Activated CD4-positive, alpha-beta T cell treated with anti-CD3 and anti-CD28 coated beads, Interleukin-2, amount 10 ng/mL, durations not matched to agents 7 days and 5 days (primary cell): ENCODE data around the gene SYVN1. TPM values are rescaled to one million over a fixed set of nuclear protein-coding genes. Genes with fewer than 3 reads are reported as not detected.
"Not testable (repeated sequence)": the region's sequence is repeated elsewhere in the genome, so short reads cannot be mapped to it uniquely, and the experiment has no call there.

Experiments used
- CTCF ChIA-PET: fragments of 350-600 bp; sonication (Branson Sonifier 250); formaldehyde crosslinking; loops from one replicate; lab custom pipeline; 2021; ENCODE audit warnings: antibody characterized with exemption; lab: Charles Lee
- POLR2A ChIA-PET: fragments of 350-600 bp; sonication (Branson Sonifier 250); formaldehyde crosslinking; loops from one replicate; lab custom pipeline; 2021; ENCODE audit warnings: antibody characterized with exemption; lab: Charles Lee
- DNase-seq: peaks from one replicate; pipeline ENCODE4 v3.0.0-alpha.2; 2020
- H3K27ac Mint-ChIP-seq: one replicate; pipeline ENCODE4 v1.8.0; 2021; ENCODE audit warnings: mild to moderate bottlenecking, moderate library complexity, mixed read lengths
- H3K27me3 Mint-ChIP-seq: one replicate; pipeline ENCODE4 v1.8.0; 2021; ENCODE audit warnings: mixed read lengths
- H3K36me3 Mint-ChIP-seq: one replicate; pipeline ENCODE4 v1.8.0; 2021; ENCODE audit warnings: low read depth, mixed read lengths
- H3K4me1 Mint-ChIP-seq: one replicate; pipeline ENCODE4 v1.8.0; 2021; ENCODE audit warnings: mixed read lengths
- H3K4me3 Mint-ChIP-seq: one replicate; pipeline ENCODE4 v1.8.0; 2021; ENCODE audit warnings: mild to moderate bottlenecking, moderate library complexity, mixed read lengths
- H3K9me3 Mint-ChIP-seq: one replicate; pipeline ENCODE4 v1.8.0; 2021; ENCODE audit warnings: mixed read lengths
- total RNA-seq, 2 experiments: library from RNA; stranded (reverse); gene quantifications; one replicate each; pipeline ENCODE4 v1.2.3, GENCODE V29; 2021

The SYVN1 gene
- total RNA-seq, 2 experiments from 2014 or later, result 40.5 to 42.2 TPM

DNA sequence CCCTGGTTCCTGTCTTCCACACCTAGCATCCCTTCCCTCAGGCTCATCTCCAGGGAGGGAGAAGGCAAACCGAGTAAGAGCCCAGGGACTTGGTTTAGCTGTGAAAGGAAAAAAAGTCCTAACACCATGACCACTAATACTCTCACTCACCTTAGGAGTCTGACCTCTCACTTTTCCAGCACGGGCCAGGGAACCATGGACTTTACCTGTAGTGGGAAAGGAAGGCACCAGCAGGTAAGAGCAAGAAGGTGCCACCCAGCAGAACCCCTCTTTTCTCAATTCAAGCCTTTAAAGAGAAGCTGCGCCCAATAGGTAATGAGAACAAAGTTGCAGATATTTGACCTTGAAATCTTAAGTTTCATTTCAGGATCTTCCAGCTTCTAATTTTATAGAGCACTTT, 13.5 kb downstream of the SYVN1 start:
- peak overlapping the region; percentile 98 for H3K4me3 Mint-ChIP-seq
- ChIA-PET CTCF (interaction anchor here (0.8 to 2.2 kb wide), 3 partner anchors 11 to 22 kb away, joined by 3 to 6 read pairs (median 4); no protein-coding TSS in a partner anchor), POLR2A (no interaction called here)
- H3K27me3 Mint-ChIP-seq, result no peaks in the 10 kb centered on the region
- peaks cover 49% of the 10 kb centered on the region for H3K36me3 Mint-ChIP-seq
- H3K27ac Mint-ChIP-seq, result peak overlapping the region; percentile 99
- no peak for DNase-seq
- peaks cover 54% of the 10 kb centered on the region for H3K4me1 Mint-ChIP-seq
- no peaks in the 10 kb centered on the region for H3K9me3 Mint-ChIP-seq

DNA sequence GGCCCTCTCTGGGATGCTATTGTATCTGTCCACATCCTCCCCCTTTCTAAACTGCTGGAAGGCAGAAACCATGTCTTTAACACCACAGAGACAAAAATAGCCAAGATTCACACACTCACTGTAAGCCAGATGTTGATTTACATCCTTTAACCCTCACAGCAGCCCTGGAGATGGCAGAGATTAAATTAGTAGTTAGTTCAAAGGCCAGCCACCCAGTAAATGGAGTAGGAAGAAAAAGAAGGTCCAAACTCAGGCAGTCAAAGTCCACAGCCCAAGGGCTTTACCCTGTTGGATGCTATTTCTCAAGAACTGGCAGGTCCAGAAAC, 14.7 kb downstream of the SYVN1 start:
- POLR2A ChIA-PET, result no interaction called here
- Mint-ChIP-seq H3K27ac (peak overlapping the region; percentile 99), H3K4me3 (no peak overlapping the region)

DNA sequence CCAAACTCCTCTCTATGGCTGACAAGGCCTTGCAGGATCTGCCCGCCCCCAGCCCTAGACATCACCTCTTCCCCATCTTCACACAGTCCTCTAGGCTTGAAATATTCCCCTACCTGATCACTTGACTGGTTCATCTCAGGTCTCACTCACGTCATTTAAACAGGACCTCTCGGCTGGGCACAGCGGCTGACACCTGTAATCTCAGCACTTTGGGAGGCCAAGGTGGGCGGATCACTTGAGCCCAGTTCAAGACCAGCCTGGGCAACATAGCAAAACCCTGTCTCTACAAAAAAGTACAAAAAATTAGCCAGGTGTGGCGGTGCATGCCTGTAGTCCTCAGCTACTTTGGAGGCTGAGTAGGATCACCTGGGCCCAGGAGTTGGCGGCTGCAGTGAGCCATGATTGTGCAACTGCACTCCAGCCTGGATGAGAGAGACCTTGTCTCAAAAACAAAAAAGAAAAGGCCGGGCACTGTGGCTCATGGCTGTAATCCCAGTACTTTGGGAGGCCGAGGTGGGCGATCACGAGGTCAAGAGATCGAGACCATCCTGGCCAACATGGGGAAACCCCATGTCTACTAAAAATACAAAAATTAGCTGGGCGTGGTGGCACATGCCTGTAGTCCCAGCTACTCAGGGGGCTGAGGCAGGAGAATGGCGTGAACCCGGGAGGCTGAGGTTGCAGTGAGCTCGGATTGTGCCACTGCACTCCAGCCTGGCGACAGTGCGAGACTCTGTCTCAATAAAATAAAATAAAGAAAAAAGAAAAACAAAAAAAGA, 15.2 kb downstream of the SYVN1 start:
- CTCF ChIA-PET, result interaction anchor here (0.6 to 2.5 kb wide), 7 partner anchors 10 to 110 kb away, joined by 3 to 8 read pairs (median 4); partner anchors contain the start of genes CAPN1, SAC3D1 and SNX15
- H3K9me3 Mint-ChIP-seq, DNase-seq, H3K4me3 Mint-ChIP-seq, H3K27me3 Mint-ChIP-seq, POLR2A ChIA-PET: not testable (repeated sequence)
- Mint-ChIP-seq H3K4me1 (peaks cover 59% of the 10 kb centered on the region), H3K27ac (peak overlapping the region; percentile 99), H3K36me3 (peaks cover 42% of the 10 kb centered on the region)

More for the DNA sequence above, 14.7 kb downstream of the SYVN1 start:
- Mint-ChIP-seq H3K4me1 (peaks cover 60% of the 10 kb centered on the region), H3K27me3 (no peaks in the 10 kb centered on the region), H3K36me3 (peaks cover 46% of the 10 kb centered on the region), H3K9me3 (no peaks in the 10 kb centered on the region)
- no peak for DNase-seq
- CTCF ChIA-PET, result interaction anchor here (1.4 kb wide), 1 partner anchor 9 kb away, joined by 4 read pairs; no protein-coding TSS in a partner anchor

DNA sequence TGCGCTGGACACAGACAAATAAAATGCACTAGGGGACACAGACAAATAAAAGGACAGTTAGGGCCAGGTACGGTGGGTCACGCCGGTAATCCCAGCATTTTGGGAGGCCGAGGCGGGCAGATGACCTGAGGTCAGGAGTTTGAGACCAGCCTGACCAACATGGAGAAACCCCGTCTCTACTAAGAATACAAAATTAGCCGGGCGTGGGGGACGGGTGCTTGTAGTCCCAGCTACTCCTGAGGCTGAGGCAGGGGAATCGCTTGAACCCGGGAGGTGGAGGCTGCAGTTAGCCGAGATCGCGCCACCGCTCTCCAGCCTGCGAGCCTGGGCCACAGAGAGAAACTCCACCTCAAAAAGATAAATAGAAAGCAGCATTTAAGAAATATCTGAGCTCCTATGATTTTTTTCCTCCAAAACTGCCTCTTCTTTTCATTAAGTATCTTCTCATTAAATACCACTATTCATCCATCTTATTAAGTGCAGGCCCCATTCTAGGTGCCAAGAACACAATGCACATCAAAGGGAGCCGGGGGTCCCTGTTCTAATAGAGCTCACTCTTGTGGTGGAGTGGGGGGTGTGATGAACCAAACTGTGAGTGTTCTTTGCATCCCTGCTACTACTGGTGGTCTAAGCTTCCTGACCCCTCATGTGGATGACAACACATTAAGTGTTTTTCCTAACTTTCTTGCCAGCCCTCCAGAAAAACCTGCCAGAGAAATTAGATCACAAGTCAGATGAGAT, 16.1 kb downstream of the SYVN1 start:
- ChIA-PET POLR2A (interaction anchor here (0.6 to 1.1 kb wide), 2 partner anchors 144 to 531 kb away, joined by 3 read pairs; partner anchors contain the start of gene POLA2), CTCF (interaction anchor here (0.6 to 2.5 kb wide), 18 partner anchors 9 to 484 kb away, joined by 3 to 12 read pairs (median 4); partner anchors contain the start of genes ARL2, CAPN1, CDCA5 and MAJIN)
- no peak for DNase-seq
- no peaks in the 10 kb centered on the region for H3K9me3 Mint-ChIP-seq
- H3K4me3 Mint-ChIP-seq, result peak overlapping the region; percentile 87
- peak overlapping the region; percentile 96 for H3K27ac Mint-ChIP-seq
- H3K36me3 Mint-ChIP-seq, result peaks cover 40% of the 10 kb centered on the region
- no peaks in the 10 kb centered on the region for H3K27me3 Mint-ChIP-seq
- H3K4me1 Mint-ChIP-seq, result peaks cover 65% of the 10 kb centered on the region

DNA sequence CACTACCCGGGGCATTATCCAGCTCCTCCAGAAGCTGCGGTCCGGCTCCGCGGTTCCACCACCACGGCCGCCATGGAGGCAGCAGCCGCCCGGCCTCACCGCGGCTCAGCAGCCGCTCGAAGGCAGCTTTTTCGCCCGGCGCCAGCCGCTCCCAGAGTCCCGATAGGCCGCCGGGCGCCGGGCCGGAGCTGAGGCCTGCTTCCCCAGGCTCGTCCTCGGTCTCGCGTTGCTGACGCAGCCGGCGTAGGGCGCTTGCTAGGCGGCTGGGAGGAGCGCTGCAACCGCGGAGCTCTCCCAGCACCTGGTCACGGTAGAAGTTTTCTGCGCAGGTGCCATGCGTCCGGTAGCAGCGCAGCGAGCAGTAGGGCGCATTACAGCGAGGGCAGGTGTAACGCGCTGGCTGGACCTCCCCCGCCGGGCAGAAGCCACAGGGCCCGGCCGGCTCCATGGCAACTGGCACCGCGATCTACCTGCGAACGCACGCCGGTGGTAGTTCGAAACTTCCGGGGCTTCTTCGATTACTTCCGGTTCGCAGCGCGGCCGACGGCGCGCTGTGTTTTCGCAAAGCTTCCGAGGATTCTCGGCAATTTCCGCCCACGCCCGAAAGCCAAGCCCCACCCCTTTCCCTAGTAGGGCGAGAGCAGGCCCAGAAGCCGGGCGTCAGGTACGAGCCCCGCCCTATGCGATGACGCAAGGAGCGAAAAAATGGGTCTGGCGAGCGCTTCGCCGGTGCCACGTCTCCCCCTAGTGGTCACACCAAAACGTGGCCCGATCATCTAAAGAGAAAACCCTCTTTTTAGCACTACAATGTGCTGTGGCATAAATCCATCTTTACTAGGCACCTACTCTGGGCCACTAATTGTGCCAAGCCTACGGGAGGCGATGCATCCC, 16.9 kb downstream of the SYVN1 start, which contains the start of gene ZNHIT2:
TSS of gene ZNHIT2 (minus strand) at position 496 of the 891 bp plus-strand sequence. CDS start at position 448, 48 bp downstream.
- Mint-ChIP-seq H3K27me3 (no peaks in the 10 kb centered on the region), H3K4me3 (peak within 1 kb of the TSS; percentile 87), H3K4me1 (peaks cover 64% of the 10 kb centered on the region), H3K9me3 (no peaks in the 10 kb centered on the region), H3K36me3 (peaks cover 40% of the 10 kb centered on the region), H3K27ac (peak within 1 kb of the TSS; percentile 96)
- ChIA-PET CTCF (interaction anchor here (0.6 to 2.5 kb wide), 29 partner anchors 9 to 484 kb away, joined by 3 to 12 read pairs (median 4); partner anchors contain the start of genes ARL2, CAPN1, CDCA5 and DPF2), POLR2A (interaction anchor here (0.6 to 1.1 kb wide), 2 partner anchors 145 to 532 kb away, joined by 3 read pairs; partner anchors contain the start of gene POLA2)
- peak; percentile 100 for DNase-seq

DNA sequence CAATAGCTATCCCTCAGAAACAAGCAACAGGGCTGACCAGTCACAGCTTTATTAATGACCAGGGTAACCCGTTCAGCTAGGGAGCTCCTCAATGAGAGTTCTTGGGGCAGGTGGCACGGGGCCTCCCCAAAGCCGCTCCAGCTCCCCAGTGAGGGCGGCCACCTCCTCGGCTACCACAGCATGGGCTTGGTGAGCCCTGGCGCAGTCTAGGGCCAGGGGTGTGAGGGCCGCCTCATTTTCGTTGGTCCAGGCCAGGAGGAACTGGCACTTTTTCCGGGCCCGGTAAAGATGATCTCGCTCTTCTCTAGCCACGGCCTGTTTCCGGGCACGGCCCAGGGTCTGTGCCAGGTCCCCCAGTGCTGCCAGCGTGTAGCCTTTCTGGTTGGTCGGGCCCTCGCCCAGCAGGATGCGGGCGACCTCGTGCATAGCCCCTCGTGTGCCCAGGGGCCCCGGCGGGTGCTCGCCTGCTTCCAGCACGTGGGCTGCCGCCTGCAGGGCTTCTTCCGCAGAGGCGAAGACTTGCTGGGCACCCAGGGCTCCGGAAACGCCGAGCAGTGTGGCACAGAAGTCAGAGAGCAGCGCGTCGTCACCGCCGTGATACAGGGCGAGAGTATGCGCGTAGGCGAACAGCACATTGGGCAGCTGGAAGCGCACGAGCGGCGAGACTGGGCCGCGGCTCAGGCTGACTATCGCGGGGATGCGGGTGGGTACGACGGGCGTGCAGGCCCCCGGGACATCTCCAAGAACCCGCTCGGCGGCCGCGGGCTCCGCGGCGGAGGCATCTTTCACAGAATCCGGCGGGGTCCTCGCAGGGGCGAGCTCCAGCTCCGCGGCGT, 17.7 kb downstream of the SYVN1 start:
- peak; percentile 71 for DNase-seq
- H3K4me3 Mint-ChIP-seq, result peak overlapping the region; percentile 87
- H3K36me3 Mint-ChIP-seq, result peaks cover 32% of the 10 kb centered on the region
- ChIA-PET CTCF (interaction anchor here (0.5 to 2.5 kb wide), 23 partner anchors 8 to 428 kb away, joined by 3 to 12 read pairs (median 4); partner anchors contain the start of genes ARL2, CAPN1, DPF2 and VPS51), POLR2A (interaction anchor here (1.1 kb wide), 1 partner anchor 145 kb away, joined by 3 read pairs; the partner anchor contains the start of gene POLA2)
- no peaks in the 10 kb centered on the region for H3K9me3 Mint-ChIP-seq
- no peaks in the 10 kb centered on the region for H3K27me3 Mint-ChIP-seq
- H3K27ac Mint-ChIP-seq, result peak overlapping the region; percentile 96
- H3K4me1 Mint-ChIP-seq, result peaks cover 65% of the 10 kb centered on the region

DNA sequence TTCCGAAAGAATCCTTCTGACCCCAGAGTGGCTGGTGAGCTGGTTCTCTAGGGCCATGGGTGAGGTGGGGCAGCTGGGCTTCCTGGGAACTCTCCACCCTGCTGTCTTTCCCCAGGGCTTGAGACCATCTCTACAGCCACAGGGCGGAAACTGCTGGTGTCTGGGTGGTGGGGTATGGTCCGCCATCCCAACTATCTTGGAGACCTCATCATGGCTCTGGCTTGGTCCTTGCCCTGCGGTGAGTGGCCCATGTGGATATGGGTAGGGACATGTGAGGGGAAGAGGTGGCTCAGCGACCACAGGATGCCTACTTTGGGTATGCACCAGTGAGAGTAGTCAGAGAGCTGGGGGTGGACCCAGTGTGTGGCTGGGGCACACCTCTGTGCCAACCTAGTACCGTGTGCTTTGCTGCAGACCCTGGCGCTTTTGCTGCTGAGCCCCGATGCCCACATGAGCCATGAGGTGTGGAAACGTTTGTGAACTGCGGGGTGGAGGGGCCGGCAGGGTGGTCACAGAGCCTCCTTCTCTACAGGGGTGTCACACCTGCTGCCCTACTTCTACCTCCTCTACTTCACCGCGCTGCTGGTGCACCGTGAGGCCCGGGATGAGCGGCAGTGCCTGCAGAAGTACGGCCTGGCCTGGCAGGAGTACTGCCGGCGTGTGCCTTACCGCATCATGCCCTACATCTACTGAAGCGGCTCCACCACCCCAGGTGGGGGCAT, 18.8 kb downstream of the SYVN1 start:
- peak overlapping the region; percentile 96 for H3K27ac Mint-ChIP-seq
- POLR2A ChIA-PET, result no interaction called here
- H3K27me3 Mint-ChIP-seq, result no peaks in the 10 kb centered on the region
- CTCF ChIA-PET, result interaction anchor here (0.5 to 0.9 kb wide), 4 partner anchors 24 to 269 kb away, joined by 3 to 6 read pairs (median 4); partner anchors contain the start of gene ARL2
- peak overlapping the region; percentile 87 for H3K4me3 Mint-ChIP-seq
- DNase-seq, result no peak
- H3K36me3 Mint-ChIP-seq, result peaks cover 23% of the 10 kb centered on the region
- no peaks in the 10 kb centered on the region for H3K9me3 Mint-ChIP-seq
- H3K4me1 Mint-ChIP-seq, result peaks cover 66% of the 10 kb centered on the region

DNA sequence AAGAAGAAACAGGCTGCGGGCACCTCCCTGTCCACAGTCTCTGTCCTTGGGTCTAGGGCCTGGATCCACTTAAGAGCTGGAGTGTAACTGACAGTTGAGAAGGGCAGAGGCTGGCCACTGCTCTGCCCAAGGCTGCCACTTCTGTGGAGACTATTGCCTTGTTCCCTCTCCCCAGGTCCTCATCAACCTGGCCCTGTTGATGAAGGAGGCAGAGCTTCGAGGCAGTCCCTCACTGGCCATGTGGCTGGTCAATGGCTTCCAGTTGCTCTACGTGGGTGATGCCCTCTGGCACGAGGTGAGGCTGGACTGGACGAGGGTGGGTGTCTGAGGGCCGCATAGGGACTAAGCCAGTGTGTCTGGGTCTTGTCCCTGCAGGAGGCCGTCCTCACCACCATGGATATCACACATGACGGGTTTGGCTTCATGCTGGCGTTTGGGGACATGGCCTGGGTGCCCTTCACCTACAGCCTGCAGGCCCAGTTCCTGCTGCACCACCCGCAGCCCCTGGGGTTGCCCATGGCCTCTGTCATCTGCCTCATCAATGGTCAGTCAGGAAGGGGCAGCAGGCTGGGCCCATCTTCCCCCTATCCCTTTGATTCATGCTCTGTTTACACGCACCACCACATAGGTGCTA, 19.7 kb downstream of the SYVN1 start:
- POLR2A ChIA-PET, result no interaction called here
- peaks cover 15% of the 10 kb centered on the region for H3K36me3 Mint-ChIP-seq
- peaks cover 63% of the 10 kb centered on the region for H3K4me1 Mint-ChIP-seq
- H3K9me3 Mint-ChIP-seq, result no peaks in the 10 kb centered on the region
- H3K27ac Mint-ChIP-seq, result no peak overlapping the region
- no peak overlapping the region for H3K4me3 Mint-ChIP-seq
- CTCF ChIA-PET, result interaction anchor here (0.5 to 7.1 kb wide), 3 partner anchors 18 to 100 kb away, joined by 3 to 85 read pairs (median 3); partner anchors contain the start of gene VPS51
- DNase-seq, result no peak
- no peaks in the 10 kb centered on the region for H3K27me3 Mint-ChIP-seq

DNA sequence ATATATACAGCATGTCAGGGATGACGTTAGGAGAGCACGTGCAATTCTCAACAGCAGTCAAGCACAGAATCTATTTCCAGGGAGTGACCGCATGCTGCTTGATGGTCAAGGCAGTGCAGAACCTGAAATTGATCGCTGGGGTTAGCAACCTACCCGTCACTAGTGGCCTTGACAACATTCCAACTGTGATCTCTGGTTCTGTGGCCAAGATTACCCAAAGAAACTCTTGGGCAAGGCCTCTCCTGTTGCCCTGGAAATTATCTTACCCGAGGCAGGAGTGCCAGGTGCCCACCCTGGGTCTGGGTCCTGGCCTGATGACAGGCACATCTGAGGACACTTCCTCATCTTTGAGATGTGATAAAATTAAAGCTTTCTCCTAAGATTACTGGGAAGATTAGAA, 20.5 kb downstream of the SYVN1 start:
- H3K4me1 Mint-ChIP-seq, result peaks cover 60% of the 10 kb centered on the region
- CTCF ChIA-PET, result interaction anchor here (0.5 to 7.1 kb wide), 7 partner anchors 8 to 269 kb away, joined by 3 to 85 read pairs (median 3); partner anchors contain the start of genes CDC42BPG, FAU, MRPL49 and VPS51

DNA sequence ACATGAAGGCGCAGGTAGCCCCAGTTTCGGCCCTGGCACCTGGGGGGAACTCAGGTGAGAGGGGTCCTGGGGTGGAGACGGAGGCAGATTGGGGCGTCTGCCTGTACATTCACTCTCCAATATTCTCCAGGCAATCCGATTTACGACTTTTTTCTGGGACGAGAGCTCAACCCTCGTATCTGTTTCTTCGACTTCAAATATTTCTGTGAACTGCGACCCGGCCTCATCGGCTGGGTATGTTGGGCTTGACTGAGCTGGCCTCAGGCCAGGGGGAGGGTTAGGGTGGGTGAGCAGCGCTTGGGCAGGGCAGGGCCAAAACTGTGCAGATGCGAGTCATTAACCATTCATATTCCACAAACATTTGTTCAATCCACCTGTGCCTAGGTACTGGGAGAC, 21.0 kb downstream of the SYVN1 start:
- POLR2A ChIA-PET, result no interaction called here
- CTCF ChIA-PET, result interaction anchor here (0.6 to 7.1 kb wide), 12 partner anchors 9 to 301 kb away, joined by 3 to 85 read pairs (median 4); partner anchors contain the start of genes ARL2, CDC42BPG, CDCA5 and FAU
- H3K27me3 Mint-ChIP-seq, result no peaks in the 10 kb centered on the region
- no peak for DNase-seq
- H3K4me1 Mint-ChIP-seq, result peaks cover 56% of the 10 kb centered on the region
- H3K4me3 Mint-ChIP-seq, result peak overlapping the region; percentile 86
- no peaks in the 10 kb centered on the region for H3K9me3 Mint-ChIP-seq
- peak overlapping the region; percentile 88 for H3K27ac Mint-ChIP-seq
- H3K36me3 Mint-ChIP-seq, result peaks cover 8% of the 10 kb centered on the region

More for the DNA sequence above, 20.5 kb downstream of the SYVN1 start:
- Mint-ChIP-seq H3K27me3 (no peaks in the 10 kb centered on the region), H3K9me3 (no peaks in the 10 kb centered on the region), H3K36me3 (peaks cover 12% of the 10 kb centered on the region), H3K27ac (peak overlapping the region; percentile 88), H3K4me3 (peak overlapping the region; percentile 86)
- POLR2A ChIA-PET, result no interaction called here
- DNase-seq, result no peak
